GM12891 (cell line): ENCODE data around the gene EPHA1.

Source experiments
- POLR2A ChIP-seq: IDR thresholded peaks from 2 replicates; pipeline ENCODE4 v1.6.1; 2011; ENCODE audit warnings: low read depth, low read length, control low read depth
- POLR2AphosphoS5 ChIP-seq: IDR thresholded peaks from 2 replicates; pipeline ENCODE4 v1.6.1; 2011; ENCODE audit warnings: low read depth, low read length, control low read depth
- POU2F2 ChIP-seq: IDR thresholded peaks from 2 replicates; pipeline ENCODE4 v1.6.1; 2011; ENCODE audit warnings: low read depth, mild to moderate bottlenecking, control low read depth, low read length, moderate library complexity
- TAF1 ChIP-seq: IDR thresholded peaks from 2 replicates; pipeline ENCODE4 v1.6.1; 2011; ENCODE audit warnings: low read depth, low read length, control low read depth

GRCh38 chr7:143413123-143413522 is 4.5 kb upstream of the EPHA1 start:
- TF ChIP-seq POU2F2 (no peak), POLR2A (no peak), TAF1 (no peak), POLR2AphosphoS5 (no peak)
